HCT116 (cell line): ENCODE results near the gene CDCA7. TPM values are rescaled to one million over a fixed set of nuclear protein-coding genes. Genes with fewer than 3 reads are reported as not detected.

Source experiments
- ATAC-seq: fragments of 200-7000 bp; cut with Tn5 transposase; 2 replicates; pipeline ENCODE4 v1.9.1; 2020; ENCODE audit warnings: mild to moderate bottlenecking, moderate library complexity
- BruUV-seq: library from RNA; stranded (reverse); fragments of 400-500 nt; replicated peaks from 2 replicates; lab custom pipeline; 2021; lab: Mats Ljungman, UMichigan
- CTCF ChIA-PET: fragments of 300-600 bp; sonication (Branson Sonifier 250); formaldehyde crosslinking; loops from one replicate; lab custom pipeline; 2021; ENCODE audit warnings: antibody characterized with exemption; lab: Charles Lee
- POLR2A ChIA-PET: fragments of 300-600, 350-600 bp; sonication (Branson Sonifier 250); formaldehyde crosslinking; loops from one replicate; lab custom pipeline; 2021; ENCODE audit warnings: antibody characterized with exemption; lab: Charles Lee
- RAD21 ChIA-PET, 2 experiments: fragments of 300-600 bp; sonication (Branson Sonifier 250); formaldehyde crosslinking; loops; one replicate each; lab custom pipeline; 2023; ENCODE audit warnings: low total read pairs in 2 of 2; ENCODE audit not compliant: uncharacterized antibody in 2 of 2, unreplicated experiment in 2 of 2, low non-redundant PET in 1 of 2; lab: Charles Lee
- DNase-seq: peaks from one replicate; pipeline ENCODE4 v3.0.0-alpha.2; 2010; ENCODE audit warnings: low read depth, low spot score
- H2AFZ ChIP-seq: fragments of 200-600 bp; shearing (Covaris generic), sonication (generic); 2 replicates; pipeline ENCODE4 v1.6.1; 2017; ENCODE audit warnings: low read depth, mixed run types, mixed read lengths, antibody characterized with exemption, low read length; ENCODE audit not compliant: poor library complexity, severe bottlenecking
- H3K27ac ChIP-seq: 2 replicates; pipeline ENCODE4 v1.5.1; 2012; ENCODE audit warnings: low read depth, low read length
- H3K27me3 ChIP-seq: fragments of 200-600 bp; sonication (generic); 2 replicates; pipeline ENCODE4 v1.6.1; 2016; ENCODE audit warnings: mixed run types, low read length, mixed read lengths; ENCODE audit not compliant: insufficient read depth
- H3K36me3 ChIP-seq, 2 experiments: fragments of 200-500 bp in 1 of 2; fragments of 200-600 bp in 1 of 2; sonication (Bioruptor generic) in 1 of 2; sonication (generic) in 1 of 2; 2 replicates each; pipeline versions ENCODE4 v1.5.1 to v1.6.1; 2014 to 2016; ENCODE audit warnings: low read length in 2 of 2, inconsistent platforms in 1 of 2, mixed read lengths in 1 of 2, mixed run types in 1 of 2; ENCODE audit not compliant: insufficient read depth in 2 of 2, control insufficient read depth in 1 of 2
- H3K4me1 ChIP-seq, 2 experiments: fragments of 200-600 bp in 1 of 2; sonication (generic) in 1 of 2; 2 replicates each; pipeline versions ENCODE4 v1.5.1 to v1.6.1; 2012 to 2017; ENCODE audit warnings: low read length in 2 of 2, inconsistent platforms in 1 of 2, mild to moderate bottlenecking in 1 of 2, mixed read lengths in 1 of 2, mixed run types in 1 of 2, moderate library complexity in 1 of 2; ENCODE audit not compliant: insufficient read depth in 2 of 2, control insufficient read depth in 1 of 2
- H3K4me2 ChIP-seq: fragments of 200-600 bp; sonication (generic); 2 replicates; pipeline ENCODE4 v1.6.1; 2017; ENCODE audit warnings: mixed run types, low read length, mixed read lengths
- H3K4me3 ChIP-seq, 2 experiments: fragments of 200-600 bp in 1 of 2; sonication (generic) in 1 of 2; replicated peaks in 1 of 2; 2 replicates each; pipeline ENCODE4 v1.5.1; 2011 to 2016; ENCODE audit warnings: low read length in 2 of 2, control low read depth in 1 of 2, low read depth in 1 of 2, mild to moderate bottlenecking in 1 of 2, mixed read lengths in 1 of 2, mixed run types in 1 of 2
- H3K79me2 ChIP-seq: fragments of 200-600 bp; sonication (generic); 2 replicates; pipeline ENCODE4 v1.6.1; 2017; ENCODE audit warnings: mild to moderate bottlenecking, mixed run types, low read length, moderate library complexity, mixed read lengths; ENCODE audit not compliant: insufficient read depth
- H3K9ac ChIP-seq: fragments of 200-600 bp; sonication (generic); 2 replicates; pipeline ENCODE4 v1.6.1; 2016; ENCODE audit warnings: low read length, mixed read lengths
- H3K9me2 ChIP-seq: fragments of 200-600 bp; sonication (generic), shearing (Covaris generic); 2 replicates; pipeline ENCODE4 v1.6.1; 2017; ENCODE audit warnings: mixed run types, mild to moderate bottlenecking, moderate library complexity; ENCODE audit not compliant: insufficient read depth
- H3K9me3 ChIP-seq, 2 experiments: fragments of 200-500 bp in 1 of 2; fragments of 200-600 bp in 1 of 2; sonication (Bioruptor generic) in 1 of 2; sonication (generic) in 1 of 2; 2 replicates each; pipeline ENCODE4 v1.6.1; 2014 to 2017; ENCODE audit warnings: low read length in 2 of 2, mixed read lengths in 2 of 2, inconsistent platforms in 1 of 2, low read depth in 1 of 2, mild to moderate bottlenecking in 1 of 2, mixed run types in 1 of 2, moderate library complexity in 1 of 2; ENCODE audit not compliant: control insufficient read depth in 1 of 2, insufficient read depth in 1 of 2
- H4K20me1 ChIP-seq: fragments of 200-600 bp; sonication (generic), shearing (Covaris generic); 2 replicates; pipeline ENCODE4 v1.6.1; 2017; ENCODE audit warnings: mixed run types, mild to moderate bottlenecking, moderate library complexity; ENCODE audit not compliant: insufficient read depth
- CTCF ChIP-seq, 3 experiments: fragments of 200-600 bp in 1 of 3; sonication (generic) in 1 of 3; IDR thresholded peaks in 2 of 3; conservative IDR thresholded peaks in 1 of 3; 2 replicates each; pipeline ENCODE4 v1.5.1; 2012 to 2017; ENCODE audit warnings: low read depth in 2 of 3, low read length in 2 of 3, antibody characterized with exemption in 1 of 3, borderline replicate concordance in 1 of 3, control low read depth in 1 of 3, mild to moderate bottlenecking in 1 of 3, mixed read lengths in 1 of 3, mixed run types in 1 of 3, moderate library complexity in 1 of 3; ENCODE audit not compliant: insufficient read depth in 1 of 3
- ELF1 ChIP-seq: IDR thresholded peaks from 2 replicates; pipeline ENCODE4 v1.6.1; 2012; ENCODE audit warnings: low read depth, borderline replicate concordance
- intact Hi-C: fragments of 100-400 bp; cut with micrococcal nuclease; formaldehyde crosslinking; loops from 2 replicates; pipeline ENCODE4 v1.10.0; 2022
- total RNA-seq: library from RNA; stranded (reverse); gene quantifications from one replicate; pipeline ENCODE4 v1.2.1, GENCODE V29; 2021; ENCODE audit not compliant: unreplicated experiment

Gene CDCA7
- total RNA-seq, 1 experiment from 2014 or later = 57.9 TPM

- Histone ChIP-seq H3K4me1 (no peaks in the 10 kb centered on the region), H3K27ac (no peak overlapping the region), H3K4me2 (no peak overlapping the region), H3K4me3 (no peak overlapping the region), H4K20me1 (no peaks in the 10 kb centered on the region), H3K36me3 (no peaks in the 10 kb centered on the region), H3K9ac (no peak overlapping the region), H3K79me2 (no peaks in the 10 kb centered on the region), H2AFZ (no peak overlapping the region), H3K27me3 (no peaks in the 10 kb centered on the region), H3K9me2 (no peaks in the 10 kb centered on the region; the same call in 1 of the 2 replicates), H3K9me3 (no peaks in the 10 kb centered on the region)
- no TSS peak for BruUV-seq
- no peak for ATAC-seq
- DNase-seq = no peak
- no peak for TF ChIP-seq ELF1
- TF ChIP-seq CTCF (IDR thresholded peaks at IDR 0.05 in 2 of 3, conservative IDR thresholded peaks at IDR 0.05 in 1 of 3; ENCODE audit: borderline replicate concordance in 1 of 3, insufficient read depth in 1 of 3, low read depth in 2 of 3, low read length in 2 of 3) = no peak
- POLR2A ChIA-PET = no interaction called here
- intact Hi-C loops = no loop called here
- RAD21 ChIA-PET = no interaction called here
- CTCF ChIA-PET = no interaction called here
Measured at GRCh38 chr2:173417802-173418201, 63.1 kb downstream of the CDCA7 start.
